AG04450 (cell line): ENCODE measurements around the gene RAPGEF2. TPM values are rescaled to one million over a fixed set of nuclear protein-coding genes. Genes with fewer than 3 reads are reported as not detected.

ENCODE experiments used
- CTCF ChIA-PET: fragments of 300-600, 350-600 bp; formaldehyde crosslinking; extraction: SDS; loops from one replicate; lab custom pipeline; 2022; ENCODE audit warnings: antibody characterized with exemption, inconsistent platforms; lab: Charles Lee
- POLR2A ChIA-PET: fragments of 350-600 bp; formaldehyde crosslinking; extraction: SDS; loops from one replicate; lab custom pipeline; 2021; ENCODE audit warnings: antibody characterized with exemption, inconsistent platforms; lab: Yijun Ruan, JAX
- DNase-seq: peaks from one replicate; pipeline ENCODE4 v3.0.0-alpha.2; 2011; ENCODE audit warnings: low read depth, low spot score
- H3K27ac ChIP-seq: one replicate; pipeline ENCODE4 v1.5.1; 2012; ENCODE audit warnings: low read depth, low read length, control low read depth
- H3K27me3 ChIP-seq: one replicate; pipeline ENCODE4 v1.6.0; 2012; ENCODE audit warnings: low read length; ENCODE audit not compliant: control insufficient read depth, insufficient read depth
- H3K4me3 ChIP-seq: 2 replicates; pipeline ENCODE4 v1.5.1; 2011; ENCODE audit warnings: mild to moderate bottlenecking, low read depth, low read length, control low read depth
- H3K9me3 ChIP-seq: 2 replicates; pipeline ENCODE4 v1.5.1; 2012; ENCODE audit warnings: low read length; ENCODE audit not compliant: control insufficient read depth, insufficient read depth
- CTCF ChIP-seq: IDR thresholded peaks from 2 replicates; pipeline ENCODE4 v1.5.1; 2011; ENCODE audit warnings: low read depth, low read length, control low read depth, inconsistent platforms
- polyA plus RNA-seq: library from polyadenylated mRNA; depleted of rRNA; stranded (reverse); fragments of >200 nt; gene quantifications from 2 replicates; pipeline ENCODE4 v1.2.3, GENCODE V29; 2011

Gene RAPGEF2
- polyA plus RNA-seq, 1 experiment, result 51.5 TPM

- H3K4me3 ChIP-seq, result no peak overlapping the region
- no peak overlapping the region for H3K27ac ChIP-seq
- no peak for DNase-seq
- H3K27me3 ChIP-seq, result no peaks in the 10 kb centered on the region
- CTCF ChIA-PET, result no interaction called here
- POLR2A ChIA-PET, result no interaction called here
- H3K9me3 ChIP-seq, result no peaks in the 10 kb centered on the region
- TF ChIP-seq CTCF, result no peak
Observed at GRCh38 chr4:159197885-159198269, 95.0 kb downstream of the RAPGEF2 start.

- H3K4me3 ChIP-seq, result no peak overlapping the region
- DNase-seq, result no peak
- no peak overlapping the region for H3K27ac ChIP-seq
- CTCF ChIA-PET, result interaction anchor here (1.1 to 5.6 kb wide), 4 partner anchors 256 to 469 kb away, joined by 3 to 86 read pairs (median 3); no protein-coding TSS in a partner anchor
- TF ChIP-seq CTCF, result no peak
- H3K9me3 ChIP-seq, result no peaks in the 10 kb centered on the region
- H3K27me3 ChIP-seq, result no peaks in the 10 kb centered on the region
- POLR2A ChIA-PET, result no interaction called here
Observed at GRCh38 chr4:159199826-159200225, 96.9 kb downstream of the RAPGEF2 start.

GRCh38 chr4:159201168-159201567 lies 98.3 kb downstream of the RAPGEF2 start:
- Histone ChIP-seq H3K27ac (no peak overlapping the region), H3K4me3 (no peak overlapping the region), H3K27me3 (no peaks in the 10 kb centered on the region), H3K9me3 (no peaks in the 10 kb centered on the region)
- DNase-seq, result no peak
- ChIA-PET POLR2A (no interaction called here), CTCF (interaction anchor here (0.7 to 5.6 kb wide), 7 partner anchors 9 to 471 kb away, joined by 3 to 86 read pairs (median 20); no protein-coding TSS in a partner anchor)
- TF ChIP-seq CTCF, result no peak

GRCh38 chr4:159204566-159204965 lies 101.7 kb downstream of the RAPGEF2 start:
- DNase-seq, result no peak
- POLR2A ChIA-PET, result no interaction called here
- CTCF ChIA-PET, result interaction anchor here (1.2 to 5.6 kb wide), 6 partner anchors 10 to 354 kb away, joined by 3 to 86 read pairs (median 10); no protein-coding TSS in a partner anchor
- Histone ChIP-seq H3K9me3 (no peaks in the 10 kb centered on the region), H3K27ac (no peak overlapping the region), H3K4me3 (no peak overlapping the region), H3K27me3 (no peaks in the 10 kb centered on the region)
- no peak for TF ChIP-seq CTCF

GRCh38 chr4:159205466-159205865 lies 102.6 kb downstream of the RAPGEF2 start:
- TF ChIP-seq CTCF, result no peak
- CTCF ChIA-PET, result no interaction called here
- Histone ChIP-seq H3K27me3 (no peaks in the 10 kb centered on the region), H3K27ac (no peak overlapping the region), H3K4me3 (no peak overlapping the region), H3K9me3 (no peaks in the 10 kb centered on the region)
- POLR2A ChIA-PET, result no interaction called here
- DNase-seq, result no peak
